22Rv1 (cell line): ENCODE data around the gene ZFAND5.

Experiments used
- H3K27ac ChIP-seq: fragments of 450-650 bp; 2 replicates; pipeline ENCODE4 v1.5.1; 2017
- CTCF ChIP-seq: fragments of 450-650 bp; IDR thresholded peaks from 2 replicates; pipeline ENCODE4 v1.5.1; 2017; ENCODE audit warnings: mild to moderate bottlenecking
- ZFX ChIP-seq: fragments of 450-650 bp; IDR thresholded peaks from 2 replicates; pipeline ENCODE4 v1.6.1; 2017; ENCODE audit warnings: antibody characterized with exemption, borderline replicate concordance

Gene ZFAND5

GRCh38 chr9:72362118-72362531 is 2.9 kb downstream of the ZFAND5 start:
- peak overlapping the region; percentile 99 for H3K27ac ChIP-seq

GRCh38 chr9:72361217-72361616 is 3.8 kb downstream of the ZFAND5 start:
- H3K27ac ChIP-seq, result peak overlapping the region; percentile 99; the same call in 1 of the 2 replicates
- TF ChIP-seq CTCF (no peak), ZFX (no peak)

More at GRCh38 chr9:72362118-72362531, 2.9 kb downstream of the ZFAND5 start:
- TF ChIP-seq ZFX (no peak), CTCF (no peak)

GRCh38 chr9:72360324-72360723 is 4.7 kb downstream of the ZFAND5 start:
- TF ChIP-seq CTCF (no peak), ZFX (no peak)
- no peak overlapping the region for H3K27ac ChIP-seq

GRCh38 chr9:72356041-72356582 is 8.9 kb downstream of the ZFAND5 start:
- TF ChIP-seq ZFX (no peak), CTCF (no peak)
- peak overlapping the region; percentile 69; the same call in 1 of the 2 replicates for H3K27ac ChIP-seq

- H3K27ac ChIP-seq, result peak overlapping the region; percentile 69
- no peak for TF ChIP-seq ZFX
- TF ChIP-seq CTCF, result no peak
Observed at GRCh38 chr9:72355153-72355552, 9.9 kb downstream of the ZFAND5 start.

GRCh38 chr9:72354704-72355103 is 10.3 kb downstream of the ZFAND5 start:
- TF ChIP-seq ZFX (no peak), CTCF (no peak)
- H3K27ac ChIP-seq, result peak overlapping the region; percentile 69

- H3K27ac ChIP-seq, result peak overlapping the region; percentile 69
- no peak for TF ChIP-seq CTCF
- no peak for TF ChIP-seq ZFX
Observed at GRCh38 chr9:72353455-72354116, 11.4 kb downstream of the ZFAND5 start.
